IPS-18c (cell line): Measurements from ENCODE around the gene CARMIL1.

Experiments
- H3K4me3 ChIP-seq: 2 replicates; pipeline ENCODE4 v1.7.0; 2013; ENCODE audit warnings: low read depth, mild to moderate bottlenecking, low read length, moderate library complexity; ENCODE audit not compliant: insufficient read depth
- H3K9me3 ChIP-seq: one replicate; pipeline ENCODE4 v1.6.1; 2013; ENCODE audit warnings: mild to moderate bottlenecking, low read length, moderate library complexity; ENCODE audit not compliant: control insufficient read depth, insufficient read depth

CARMIL1 gene

DNA sequence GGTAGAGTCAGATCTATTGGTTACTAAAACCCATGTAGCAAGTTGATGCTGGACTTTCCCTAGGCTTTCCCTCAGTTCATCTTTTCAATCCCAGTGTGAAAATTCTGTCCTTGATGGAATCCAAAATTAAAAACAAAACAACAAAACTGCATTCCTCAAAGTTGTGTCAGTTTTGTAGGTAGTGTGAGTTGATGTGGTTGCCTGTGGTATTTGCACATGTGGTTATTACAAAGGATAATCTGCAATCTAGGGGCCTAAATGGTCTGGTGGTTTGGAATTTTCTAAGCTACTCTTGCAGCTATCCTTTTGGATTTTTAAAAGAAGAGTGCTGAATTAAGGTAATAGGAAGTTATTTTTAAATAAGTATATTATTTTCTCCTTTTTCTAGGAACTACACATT is 240.7 kb downstream of the CARMIL1 start:
- H3K9me3 ChIP-seq, result no peaks in the 10 kb centered on the region
- H3K4me3 ChIP-seq, result no peak overlapping the region

DNA sequence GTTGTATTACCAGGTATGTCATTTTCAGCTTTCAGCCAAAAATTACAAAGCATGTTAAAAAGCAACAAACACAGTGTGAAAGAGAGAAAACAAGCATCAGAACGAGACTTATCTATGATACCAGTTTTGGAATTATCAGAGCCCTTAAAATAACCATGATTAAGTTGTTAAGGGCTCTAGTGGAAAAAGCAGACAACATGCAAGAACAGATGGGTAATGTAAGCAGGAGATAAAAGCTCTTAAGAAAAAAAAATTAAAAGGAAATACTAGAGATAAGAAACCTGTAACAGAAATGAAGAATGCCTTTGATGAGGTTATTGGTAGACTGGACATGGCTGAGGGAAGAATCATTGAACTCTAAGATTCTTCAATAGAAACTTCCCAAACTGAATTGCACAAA is 245.4 kb downstream of the CARMIL1 start:
- Histone ChIP-seq H3K9me3 (no peaks in the 10 kb centered on the region), H3K4me3 (no peak overlapping the region)

DNA sequence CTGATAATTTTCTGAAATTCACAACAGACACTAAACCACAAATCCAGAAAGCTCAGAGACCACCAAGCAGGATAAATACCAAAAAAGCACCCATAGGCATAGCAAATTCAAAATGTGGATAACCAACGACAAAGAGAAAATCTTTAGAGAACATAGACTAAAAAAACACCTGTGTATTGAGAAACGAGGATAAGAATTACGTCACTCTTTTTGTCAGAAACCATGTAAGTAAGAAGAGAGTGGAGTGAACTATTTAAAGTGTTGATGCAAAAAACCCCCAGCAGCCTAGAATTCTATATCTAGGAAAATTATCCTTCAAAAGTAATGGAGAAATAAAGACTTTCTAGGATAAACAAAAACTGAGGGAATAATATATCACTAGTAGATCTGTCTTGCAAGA is 245.9 kb downstream of the CARMIL1 start:
- no peak overlapping the region for H3K4me3 ChIP-seq
- H3K9me3 ChIP-seq, result no peaks in the 10 kb centered on the region

DNA sequence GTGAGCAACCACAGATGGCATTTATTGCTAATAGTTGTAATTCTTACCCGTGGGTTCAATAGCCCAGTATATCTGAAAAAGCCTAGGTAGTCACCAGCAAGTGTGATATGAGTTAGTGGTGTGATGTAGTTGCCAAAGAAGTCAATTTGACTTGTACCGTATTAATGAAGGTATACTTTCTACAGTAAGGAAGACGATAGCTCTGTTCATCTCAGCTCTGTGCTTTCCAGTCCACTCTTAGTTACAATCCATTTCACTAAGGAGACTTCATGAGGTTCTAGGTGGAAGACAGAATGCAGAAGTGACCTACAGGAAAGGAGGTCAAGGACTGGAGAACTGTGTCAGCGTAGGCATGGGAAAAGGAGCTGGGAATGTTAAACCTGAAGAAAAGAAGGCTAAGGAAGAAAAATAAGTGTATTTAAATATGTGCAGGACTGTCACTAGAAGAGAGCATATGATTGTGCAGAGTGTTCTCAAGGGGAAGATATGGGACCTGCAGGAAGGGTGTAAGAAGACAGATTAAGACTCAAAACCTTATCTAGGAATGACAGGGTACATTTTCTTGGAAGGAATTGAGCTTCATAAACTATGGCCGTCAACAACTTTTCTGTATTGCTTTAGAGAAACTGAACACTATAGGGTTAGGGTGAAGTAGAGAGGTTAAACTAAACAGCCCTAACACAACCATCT is 255.9 kb downstream of the CARMIL1 start:
- Histone ChIP-seq H3K4me3 (no peak overlapping the region), H3K9me3 (no peaks in the 10 kb centered on the region)

DNA sequence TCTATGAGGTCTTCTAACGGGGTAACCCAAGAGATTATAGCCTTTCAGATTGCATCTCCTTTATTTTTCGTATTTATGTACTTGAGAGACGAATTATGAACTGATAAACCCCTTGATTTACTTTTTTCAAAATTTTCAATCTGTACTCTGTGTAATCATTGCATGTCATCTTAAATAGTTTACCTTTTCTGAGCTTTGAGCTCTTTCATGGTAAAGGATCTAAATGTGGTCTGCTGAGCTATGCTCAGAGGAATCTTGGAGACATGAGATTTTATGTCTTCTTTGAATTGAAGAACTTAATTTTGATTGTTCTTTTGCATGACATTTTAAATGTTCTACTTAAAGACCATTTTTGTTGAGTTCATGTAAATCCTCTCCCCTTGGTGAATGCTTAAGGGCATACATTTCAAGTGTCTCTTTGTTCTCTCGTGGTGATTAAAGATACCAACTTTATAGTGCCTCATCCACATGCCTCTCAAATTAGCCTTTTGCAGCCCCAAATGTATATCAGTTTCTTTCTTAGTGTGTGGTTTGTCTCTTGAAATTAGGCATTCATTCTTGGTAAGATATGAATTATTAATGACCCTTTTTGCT is 256.6 kb downstream of the CARMIL1 start:
- no peak overlapping the region for H3K4me3 ChIP-seq
- no peaks in the 10 kb centered on the region for H3K9me3 ChIP-seq

DNA sequence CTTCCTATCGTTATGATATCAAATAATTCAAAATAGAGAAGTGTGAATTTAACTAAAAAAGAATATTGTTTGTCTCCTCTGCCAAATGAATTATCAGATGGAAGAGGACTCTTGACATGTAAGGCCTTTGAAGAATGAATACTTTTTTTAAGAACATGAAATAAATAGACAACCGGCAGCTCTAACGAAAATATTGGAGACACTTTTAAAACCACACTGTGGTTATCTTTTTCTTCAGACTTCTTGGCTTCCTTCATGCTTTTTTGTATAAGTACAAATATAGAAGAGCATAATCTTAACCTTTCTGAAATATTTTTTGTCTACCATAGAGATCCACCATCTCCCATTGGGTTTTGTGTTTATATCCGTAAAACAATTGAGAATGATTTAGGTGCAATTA is 257.6 kb downstream of the CARMIL1 start:
- Histone ChIP-seq H3K4me3 (no peak overlapping the region), H3K9me3 (no peaks in the 10 kb centered on the region)

DNA sequence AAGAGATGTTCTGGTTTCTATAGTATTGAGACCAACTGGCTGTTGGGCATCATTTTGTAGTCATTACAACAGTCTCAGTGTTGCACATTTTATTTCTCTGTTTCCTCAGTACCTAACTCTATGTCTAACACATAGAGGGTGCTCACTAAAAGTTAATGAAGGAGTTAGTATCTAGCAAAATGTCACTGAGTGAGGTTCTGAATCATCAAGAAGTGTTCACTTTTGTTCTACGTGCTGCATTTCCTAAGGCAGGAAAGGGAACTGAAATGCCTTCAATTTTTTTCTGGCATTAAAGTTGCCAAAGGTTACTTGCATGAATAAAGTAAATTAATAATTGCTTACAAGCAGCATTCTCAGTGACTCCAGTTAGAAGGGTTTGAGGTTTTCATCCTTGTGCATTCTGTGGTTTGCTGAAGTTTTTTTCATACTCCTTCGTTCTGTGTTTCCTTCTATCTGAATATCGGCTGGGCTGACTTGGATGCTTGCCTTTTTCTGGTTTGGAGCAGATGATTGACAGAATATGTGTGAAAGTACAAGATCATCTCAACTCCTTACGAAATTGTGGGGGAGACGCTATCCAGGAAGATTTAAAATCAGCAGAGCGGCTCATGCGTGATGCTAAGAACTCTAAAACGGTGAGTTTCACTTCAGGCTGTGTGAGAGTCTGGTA is 258.3 kb downstream of the CARMIL1 start:
- H3K9me3 ChIP-seq, result no peaks in the 10 kb centered on the region
- no peak overlapping the region for H3K4me3 ChIP-seq

DNA sequence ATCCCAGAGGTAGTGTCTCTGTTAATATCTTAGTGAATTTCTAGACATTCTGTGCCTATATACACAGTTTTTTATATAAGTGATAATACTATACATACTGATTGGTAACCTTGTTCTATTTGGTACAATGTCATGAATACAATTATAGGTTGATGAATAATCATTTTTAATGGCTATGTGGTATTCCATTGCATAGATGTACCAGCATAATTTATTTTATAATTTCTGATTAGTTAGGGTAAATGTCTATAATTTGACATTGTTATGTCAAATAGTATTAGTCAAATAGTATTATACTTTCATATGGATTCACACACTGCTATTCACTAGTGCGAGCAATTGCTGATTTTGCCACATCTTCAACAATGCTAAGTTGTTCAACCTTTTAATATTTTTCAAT is 262.1 kb downstream of the CARMIL1 start:
- H3K9me3 ChIP-seq, result no peaks in the 10 kb centered on the region
- no peak overlapping the region for H3K4me3 ChIP-seq

DNA sequence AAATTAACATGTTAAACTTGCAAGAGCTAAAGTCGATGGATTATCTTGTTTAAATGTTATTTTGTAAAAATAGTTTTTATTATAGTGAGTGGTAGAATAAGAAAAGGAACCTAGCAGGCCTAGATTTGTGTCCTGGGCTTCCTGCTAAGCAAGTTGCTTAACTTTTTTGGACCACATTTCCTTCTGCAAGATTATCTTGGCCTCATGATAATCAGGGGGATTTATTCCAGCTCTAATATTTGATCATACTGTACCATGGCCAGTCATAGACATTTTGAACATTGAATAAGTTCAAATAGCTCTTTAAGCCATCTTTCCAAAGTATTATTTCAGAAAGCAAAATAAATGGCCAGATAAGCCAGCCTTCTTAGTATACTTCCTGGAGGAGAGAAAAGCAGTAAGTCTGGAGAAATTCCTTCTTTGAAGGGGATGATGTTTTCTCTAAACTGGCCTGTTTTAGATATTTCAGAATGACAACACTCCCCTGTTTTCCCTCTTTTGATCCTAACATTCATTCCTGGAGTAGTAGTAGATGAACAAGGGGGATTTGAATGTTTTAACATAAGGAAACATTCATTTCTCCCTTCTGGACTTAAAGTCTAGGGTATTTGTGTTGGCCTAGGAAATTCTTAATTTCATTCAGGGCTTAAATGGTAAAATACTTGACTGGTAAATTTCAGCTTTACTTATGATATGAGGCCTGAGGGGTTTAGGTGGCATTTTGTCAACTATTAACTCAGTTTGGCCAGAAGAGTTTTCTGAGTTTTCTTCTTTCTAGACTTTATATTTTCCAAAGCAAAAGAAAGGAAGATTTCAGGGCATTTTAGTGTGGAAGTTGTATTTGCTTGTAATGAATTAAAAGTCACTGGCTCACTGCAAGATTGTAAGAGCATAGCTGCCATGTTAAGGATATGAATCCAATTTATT is 264.1 kb downstream of the CARMIL1 start:
- no peak overlapping the region for H3K4me3 ChIP-seq

DNA sequence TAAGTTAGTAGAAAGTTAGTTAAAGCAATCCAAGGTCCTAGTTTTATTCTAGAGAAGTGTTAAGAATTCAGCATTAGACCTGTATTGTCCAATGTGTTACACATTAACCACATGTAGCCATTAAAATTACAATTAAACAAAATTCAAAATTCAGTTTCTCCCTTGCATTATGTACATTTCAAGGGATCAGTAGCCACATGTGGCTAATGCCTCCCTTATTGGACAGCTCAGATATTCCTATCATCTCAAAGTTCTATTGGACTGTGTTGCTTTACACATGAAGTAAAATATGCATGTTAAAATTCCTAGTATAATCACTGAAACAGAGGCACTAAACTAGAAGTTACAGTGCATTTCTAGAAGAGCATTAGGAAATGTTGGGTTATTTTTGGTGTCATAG is 265.7 kb downstream of the CARMIL1 start:
- Histone ChIP-seq H3K9me3 (no peaks in the 10 kb centered on the region), H3K4me3 (no peak overlapping the region)

More for the DNA sequence above, 264.1 kb downstream of the CARMIL1 start:
- no peaks in the 10 kb centered on the region for H3K9me3 ChIP-seq

DNA sequence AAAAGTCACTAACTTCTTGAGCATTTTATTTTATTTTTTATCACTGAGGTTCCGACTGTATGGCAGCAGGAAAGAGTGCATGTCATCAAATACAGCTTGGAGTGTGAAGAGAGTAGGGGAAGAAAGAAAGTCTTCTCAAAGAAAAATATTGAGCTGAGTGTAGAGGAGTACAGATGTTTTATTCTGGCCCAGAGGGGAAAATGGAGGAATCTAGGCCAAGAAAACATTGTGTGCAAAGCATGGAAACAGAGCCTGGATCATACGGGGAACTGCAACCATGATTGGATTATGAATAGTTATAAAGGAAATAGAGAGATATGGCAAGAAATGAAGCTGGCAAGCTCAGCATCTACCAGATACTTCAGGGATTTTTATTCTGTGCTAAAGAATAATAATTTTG is 268.6 kb downstream of the CARMIL1 start:
- no peaks in the 10 kb centered on the region for H3K9me3 ChIP-seq
- no peak overlapping the region for H3K4me3 ChIP-seq

DNA sequence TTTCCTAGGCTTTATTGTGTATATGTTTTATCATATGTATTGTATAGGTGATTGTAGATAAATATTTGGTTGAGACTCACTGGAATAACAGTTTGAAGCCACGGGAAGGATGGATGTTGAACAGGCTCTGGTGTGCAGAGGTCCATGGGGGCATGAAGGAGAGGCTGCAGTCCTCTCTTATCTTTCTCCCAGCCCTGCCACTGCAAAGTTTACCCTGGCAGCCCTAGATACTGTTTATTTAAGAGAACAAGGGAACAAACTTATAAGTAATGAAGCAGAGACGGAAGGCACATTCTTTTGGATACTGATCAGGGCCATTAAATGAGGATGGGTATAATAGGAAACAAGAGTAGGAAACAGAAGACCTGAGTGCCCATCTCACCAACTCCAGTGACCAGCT is 269.3 kb downstream of the CARMIL1 start:
- Histone ChIP-seq H3K4me3 (no peak overlapping the region), H3K9me3 (no peaks in the 10 kb centered on the region)

DNA sequence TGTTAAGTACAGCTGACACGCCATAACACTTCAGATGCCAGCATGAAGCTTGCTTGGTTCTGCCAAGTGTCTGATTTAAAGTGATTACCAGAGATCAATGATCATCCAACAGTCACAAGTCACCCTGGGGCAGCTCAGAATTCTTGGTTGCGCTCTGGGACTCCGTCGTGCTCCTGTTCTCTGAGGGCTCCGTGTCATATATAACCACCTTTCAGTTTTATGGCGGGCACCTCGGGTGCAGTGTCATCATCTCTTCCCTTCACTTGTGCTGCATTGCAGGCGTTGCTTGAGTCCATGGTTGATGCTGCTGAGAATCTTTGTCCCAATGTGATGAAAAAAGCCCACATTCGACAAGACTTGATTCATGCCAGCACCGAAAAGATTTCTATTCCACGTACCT is 271.5 kb downstream of the CARMIL1 start:
- Histone ChIP-seq H3K9me3 (no peaks in the 10 kb centered on the region), H3K4me3 (no peak overlapping the region)

DNA sequence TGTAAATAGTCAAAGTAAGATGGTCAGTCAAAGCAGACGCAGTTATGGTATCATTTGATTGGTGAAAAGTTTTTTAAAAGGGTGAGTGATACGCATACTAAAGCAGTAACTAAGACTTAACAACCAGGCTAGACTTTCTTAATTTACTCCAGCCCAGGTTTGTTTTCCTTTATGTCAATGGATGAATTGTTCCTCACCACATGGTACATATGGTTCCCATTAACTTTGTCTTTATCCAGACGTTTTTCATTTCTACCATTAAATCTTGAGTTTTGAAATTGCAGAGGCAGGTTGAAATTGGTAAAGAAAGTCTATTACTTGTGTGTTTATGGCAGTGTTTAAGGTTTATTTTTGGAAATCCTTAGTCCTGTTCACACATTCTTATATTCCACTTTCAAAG is 274.3 kb downstream of the CARMIL1 start:
- H3K4me3 ChIP-seq, result no peak overlapping the region
- H3K9me3 ChIP-seq, result no peaks in the 10 kb centered on the region

DNA sequence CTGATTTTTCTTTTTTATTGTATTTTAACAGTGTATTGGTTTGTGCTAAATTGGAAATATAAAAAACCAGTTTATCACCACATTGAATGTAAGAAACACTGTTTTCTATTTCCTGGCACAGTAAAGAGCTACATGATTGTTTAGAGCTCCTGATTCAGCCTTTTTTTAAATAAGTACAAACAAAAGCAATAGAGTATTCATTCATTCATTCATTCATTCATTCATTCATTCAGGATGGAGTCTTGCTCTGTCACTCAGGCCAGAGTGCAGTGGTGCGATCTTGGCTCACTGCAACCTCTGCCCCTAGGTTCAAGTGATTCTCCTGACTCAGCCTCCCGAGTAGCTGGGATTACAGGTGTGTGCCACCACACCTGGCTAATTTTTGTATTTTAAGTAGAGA is 276.0 kb downstream of the CARMIL1 start:
- Histone ChIP-seq H3K9me3 (no peaks in the 10 kb centered on the region), H3K4me3 (no peak overlapping the region)

DNA sequence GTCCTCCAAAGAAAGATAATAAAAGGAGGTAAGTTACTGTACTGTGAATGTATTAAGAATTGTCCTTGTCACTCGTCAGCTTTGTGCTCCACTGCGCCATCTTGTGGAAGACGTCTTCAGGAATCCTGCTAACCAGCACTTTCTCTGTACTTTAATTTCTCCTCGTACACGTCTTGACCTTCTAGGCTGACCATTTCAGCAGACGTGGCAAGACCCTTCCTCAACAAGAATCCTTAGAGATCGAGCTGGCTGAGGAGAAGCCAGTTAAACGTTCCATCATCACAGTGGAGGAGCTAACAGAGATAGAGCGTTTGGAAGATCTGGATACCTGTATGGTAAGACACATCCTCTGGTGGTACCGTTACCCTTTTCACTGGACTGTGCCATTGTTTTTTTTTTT is 277.3 kb downstream of the CARMIL1 start:
- H3K9me3 ChIP-seq, result no peaks in the 10 kb centered on the region

DNA sequence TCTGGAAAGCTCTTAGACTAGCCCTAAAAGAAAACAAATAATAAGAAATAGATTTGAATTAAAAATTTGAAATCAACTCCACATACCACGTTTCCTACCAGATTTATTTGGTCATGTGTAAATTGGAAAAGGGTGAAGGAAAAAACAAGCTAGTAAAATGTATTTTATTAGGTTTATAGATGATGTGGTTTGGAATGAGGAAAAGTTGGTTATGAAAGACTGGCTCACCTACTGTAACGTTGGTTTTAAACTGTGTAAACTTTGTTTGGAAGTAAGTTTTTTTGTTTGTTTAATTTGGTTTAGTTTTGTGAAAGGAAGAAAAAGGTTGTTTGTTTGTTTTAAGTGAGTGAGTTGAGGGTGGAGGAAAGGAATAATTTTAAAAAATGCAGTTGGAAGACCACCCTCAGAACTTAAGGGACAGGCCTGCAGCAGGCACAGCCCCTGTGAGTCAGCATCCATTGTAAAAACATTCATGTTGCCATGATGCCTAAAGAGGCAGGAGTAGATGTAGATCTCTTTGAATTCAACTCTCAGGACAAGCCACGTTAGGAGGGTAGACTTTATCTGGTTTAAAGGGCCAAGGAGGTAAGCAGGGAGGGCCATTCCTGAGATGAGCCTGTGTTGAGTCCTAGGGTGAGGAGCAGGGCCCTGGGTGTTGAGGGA is 279.1 kb downstream of the CARMIL1 start:
- no peak overlapping the region for H3K4me3 ChIP-seq

More for the DNA sequence above, 277.3 kb downstream of the CARMIL1 start:
- H3K4me3 ChIP-seq, result no peak overlapping the region

More for the DNA sequence above, 279.1 kb downstream of the CARMIL1 start:
- H3K9me3 ChIP-seq, result no peaks in the 10 kb centered on the region
